IMR-90 (cell line): ENCODE data around the gene FADS1. TPM values are rescaled to one million over a fixed set of nuclear protein-coding genes. Genes with fewer than 3 reads are reported as not detected.

ENCODE experiments used
- ATAC-seq: fragments of 200-7000 bp; cut with Tn5 transposase; 2 replicates; pipeline ENCODE4 v1.9.1; 2020; ENCODE audit warnings: low read depth, mild to moderate bottlenecking, moderate library complexity
- BruUV-seq: library from RNA; stranded (reverse); fragments of 400-500 nt; replicated peaks from 2 replicates; lab custom pipeline; 2021; lab: Mats Ljungman, UMichigan
- CTCF ChIA-PET: fragments of 300-600 bp; formaldehyde crosslinking; extraction: SDS; loops from one replicate; lab custom pipeline; 2021; ENCODE audit warnings: antibody characterized with exemption; lab: Yijun Ruan, JAX
- POLR2A ChIA-PET: fragments of 300-600 bp; sonication (Branson Sonifier 250); formaldehyde crosslinking; loops from one replicate; lab custom pipeline; 2022; ENCODE audit warnings: antibody characterized with exemption; ENCODE audit not compliant: unreplicated experiment; lab: Charles Lee
- DNase-seq: peaks from one replicate; pipeline ENCODE4 v3.0.0; 2013
- H2AFZ ChIP-seq: replicated peaks from 2 replicates; pipeline ENCODE3; 2013; ENCODE audit warnings: low read length, mild to moderate bottlenecking; ENCODE audit not compliant: poor library complexity
- H2AK5ac ChIP-seq: 2 replicates; pipeline ENCODE4 v1.6.1; 2013; ENCODE audit warnings: low read depth, low read length, inconsistent platforms
- H2AK9ac ChIP-seq: replicated peaks from 2 replicates; pipeline ENCODE3; 2013; ENCODE audit warnings: mild to moderate bottlenecking, low read depth, low read length, moderate library complexity; ENCODE audit not compliant: poor library complexity
- H2BK120ac ChIP-seq: 2 replicates; pipeline ENCODE4 v1.6.1; 2013; ENCODE audit warnings: low read depth, low read length, inconsistent platforms
- H2BK15ac ChIP-seq: 3 replicates; pipeline ENCODE4 v1.6.1; 2013; ENCODE audit warnings: low read depth, low read length, inconsistent platforms
- H2BK20ac ChIP-seq: 2 replicates; pipeline ENCODE4 v1.6.1; 2013; ENCODE audit warnings: low read depth, mild to moderate bottlenecking, inconsistent platforms, low read length, moderate library complexity
- H2BK5ac ChIP-seq: 2 replicates; pipeline ENCODE4 v1.6.1; 2013; ENCODE audit warnings: mild to moderate bottlenecking, low read depth, low read length, inconsistent platforms; ENCODE audit not compliant: poor library complexity, severe bottlenecking
- H3K14ac ChIP-seq: replicated peaks from 2 replicates; pipeline ENCODE4 v1.6.1; 2013; ENCODE audit warnings: low read depth, low read length, inconsistent platforms
- H3K18ac ChIP-seq: 2 replicates; pipeline ENCODE4 v1.6.1; 2013; ENCODE audit warnings: low read depth, low read length, control low read depth
- H3K23ac ChIP-seq: 2 replicates; pipeline ENCODE4 v1.6.1; 2013; ENCODE audit warnings: low read depth, low read length, inconsistent platforms
- H3K27ac ChIP-seq: 2 replicates; pipeline ENCODE4 v1.5.1; 2013; ENCODE audit warnings: mild to moderate bottlenecking, control low read depth, low read length; ENCODE audit not compliant: insufficient read depth
- H3K27me3 ChIP-seq: 2 replicates; pipeline ENCODE4 v1.6.1; 2013; ENCODE audit warnings: low read length; ENCODE audit not compliant: control insufficient read depth, insufficient read depth
- H3K36me3 ChIP-seq: 2 replicates; pipeline ENCODE4 v1.6.1; 2013; ENCODE audit warnings: low read length, mixed read lengths; ENCODE audit not compliant: control insufficient read depth, insufficient read depth
- H3K4ac ChIP-seq: 2 replicates; pipeline ENCODE4 v1.6.1; 2013; ENCODE audit warnings: low read depth, low read length, inconsistent platforms
- H3K4me1 ChIP-seq: 2 replicates; pipeline ENCODE4 v1.6.1; 2013; ENCODE audit warnings: low read length, mixed read lengths; ENCODE audit not compliant: control insufficient read depth, insufficient read depth
- H3K4me2 ChIP-seq: 2 replicates; pipeline ENCODE4 v1.6.1; 2013; ENCODE audit warnings: low read depth, mild to moderate bottlenecking, control low read depth, low read length, moderate library complexity
- H3K4me3 ChIP-seq: 2 replicates; pipeline ENCODE4 v1.5.1; 2013; ENCODE audit warnings: low read depth, mild to moderate bottlenecking, control low read depth, low read length, moderate library complexity; ENCODE audit not compliant: insufficient read depth
- H3K56ac ChIP-seq: 2 replicates; pipeline ENCODE4 v1.6.1; 2013; ENCODE audit warnings: low read length, inconsistent platforms; ENCODE audit not compliant: insufficient read depth; ENCODE audit errors: extremely low read depth
- H3K79me1 ChIP-seq, 2 experiments: 2 replicates each; pipeline ENCODE4 v1.6.1; 2013; ENCODE audit warnings: low read length in 2 of 2, inconsistent platforms in 1 of 2, low read depth in 1 of 2
- H3K9ac ChIP-seq: 2 replicates; pipeline ENCODE4 v1.6.1; 2013; ENCODE audit warnings: low read depth, low read length, control low read depth
- H3K9me1 ChIP-seq: 2 replicates; pipeline ENCODE4 v1.6.1; 2013; ENCODE audit warnings: low read length, inconsistent platforms; ENCODE audit not compliant: insufficient read depth
- H3K9me3 ChIP-seq: 2 replicates; pipeline ENCODE4 v1.6.1; 2013; ENCODE audit warnings: low read length; ENCODE audit not compliant: control insufficient read depth, insufficient read depth
- H4K20me1 ChIP-seq: 2 replicates; pipeline ENCODE4 v1.6.1; 2013; ENCODE audit warnings: low read length, inconsistent platforms; ENCODE audit not compliant: insufficient read depth
- H4K5ac ChIP-seq: 2 replicates; pipeline ENCODE4 v1.6.1; 2013; ENCODE audit warnings: mild to moderate bottlenecking, low read depth, low read length, control low read depth
- H4K8ac ChIP-seq, 2 experiments: 2 replicates each; pipeline ENCODE4 v1.6.1; 2013; ENCODE audit warnings: low read depth in 2 of 2, low read length in 2 of 2, control low read depth in 1 of 2, inconsistent platforms in 1 of 2
- H4K91ac ChIP-seq: 2 replicates; pipeline ENCODE4 v1.6.1; 2013; ENCODE audit warnings: low read depth, low read length, inconsistent platforms; ENCODE audit not compliant: insufficient read depth
- BHLHE40 ChIP-seq: fragments of 150-350 bp; IDR thresholded peaks from 2 replicates; pipeline ENCODE4 v1.6.1; 2016; ENCODE audit warnings: mild to moderate bottlenecking, low read depth, low read length
- CEBPB ChIP-seq: IDR thresholded peaks from 2 replicates; pipeline ENCODE4 v1.6.1; 2012; ENCODE audit warnings: low read depth, low read length, improper control_type of control experiment
- CHD1 ChIP-seq: IDR thresholded peaks from 2 replicates; pipeline ENCODE4 v1.6.1; 2012; ENCODE audit warnings: low read depth, low read length, improper control_type of control experiment
- CTCF ChIP-seq: conservative IDR thresholded peaks from 2 replicates; pipeline ENCODE4 v1.5.1; 2012; ENCODE audit warnings: mild to moderate bottlenecking, low read depth, low read length, improper control_type of control experiment
- ELK1 ChIP-seq: fragments of 150-350 bp; IDR thresholded peaks from 2 replicates; pipeline ENCODE4 v1.6.1; 2016; ENCODE audit warnings: low read depth, mild to moderate bottlenecking, low read length, moderate library complexity, borderline replicate concordance
- FOS ChIP-seq: fragments of 150-350 bp; IDR thresholded peaks from 2 replicates; pipeline ENCODE4 v1.6.1; 2016; ENCODE audit warnings: low read depth, low read length
- MAFK ChIP-seq: IDR thresholded peaks from 2 replicates; pipeline ENCODE4 v1.6.1; 2012; ENCODE audit warnings: low read depth, low read length, improper control_type of control experiment
- MAZ ChIP-seq: IDR thresholded peaks from 2 replicates; pipeline ENCODE4 v1.6.1; 2012; ENCODE audit warnings: low read depth, mild to moderate bottlenecking, low read length, improper control_type of control experiment, moderate library complexity, borderline replicate concordance
- MXI1 ChIP-seq: IDR thresholded peaks from 2 replicates; pipeline ENCODE4 v1.6.1; 2012; ENCODE audit warnings: low read depth, mild to moderate bottlenecking, low read length, moderate library complexity, borderline replicate concordance
- NFE2L2 ChIP-seq: fragments of 150-350 bp; IDR thresholded peaks from 2 replicates; pipeline ENCODE4 v1.6.1; 2016; ENCODE audit warnings: low read depth, mild to moderate bottlenecking, low read length
- POLR2A ChIP-seq: IDR thresholded peaks from 2 replicates; pipeline ENCODE4 v1.6.1; 2012; ENCODE audit warnings: mild to moderate bottlenecking, low read depth, low read length
- RAD21 ChIP-seq: IDR thresholded peaks from 2 replicates; pipeline ENCODE4 v1.6.1; 2012; ENCODE audit warnings: low read length, improper control_type of control experiment
- RCOR1 ChIP-seq: IDR thresholded peaks from 2 replicates; pipeline ENCODE4 v1.6.1; 2012; ENCODE audit warnings: mild to moderate bottlenecking, low read length, improper control_type of control experiment; ENCODE audit not compliant: insufficient replicate concordance
- RFX5 ChIP-seq: IDR thresholded peaks from 2 replicates; pipeline ENCODE4 v1.8.0; 2012; ENCODE audit warnings: low read depth, mild to moderate bottlenecking, low read length, moderate library complexity
- SMC3 ChIP-seq: fragments of 150-350 bp; IDR thresholded peaks from 2 replicates; pipeline ENCODE4 v1.6.1; 2016; ENCODE audit warnings: low read depth, mild to moderate bottlenecking, antibody characterized with exemption, low read length, moderate library complexity
- USF2 ChIP-seq: fragments of 150-350 bp; IDR thresholded peaks from 2 replicates; pipeline ENCODE4 v1.6.1; 2017; ENCODE audit warnings: mild to moderate bottlenecking, antibody characterized with exemption, low read length, low read depth
- WGBS, 2 experiments: methylation state at CpG; one replicate each; pipeline versions ENCODE4 v1.1.5 to v1.1.7; 2013; ENCODE audit warnings: missing lambda C conversion rate in 2 of 2; ENCODE audit not compliant: insufficient read length in 1 of 2; ENCODE audit errors: extremely low coverage in 2 of 2; 5-methylcytosine and 5-hydroxymethylcytosine counted together
- dilution Hi-C: fragments of 300-500 bp; cut with HindIII; formaldehyde crosslinking; loops from one replicate; pipeline ENCODE4 v1.14.3; 2018; ENCODE audit warnings: low sequenced_read_pairs; ENCODE audit not compliant: unreplicated experiment
- in situ Hi-C: fragments of 300-500 bp; cut with MboI; formaldehyde crosslinking; loops from 3 replicates; pipeline ENCODE4 v1.14.3; 2019; ENCODE audit warnings: low sequenced_read_pairs, inconsistent platforms, mixed read lengths
- intact Hi-C: fragments of 100-400 bp; cut with micrococcal nuclease; formaldehyde crosslinking; loops from 2 replicates; pipeline ENCODE4 v1.10.0; 2022
- polyA plus RNA-seq, 3 experiments: library from polyadenylated mRNA; depleted of rRNA; stranded (reverse); fragments of >200 nt; gene quantifications; 2 replicates each; pipeline ENCODE4 v1.2.3, GENCODE V29; 2012; ENCODE audit warnings: low replicate concordance in 1 of 3
- total RNA-seq: library from RNA; depleted of rRNA; stranded (reverse); fragments of >200 nt; gene quantifications from 2 replicates; pipeline ENCODE4 v1.2.3, GENCODE V29; 2012

FADS1 gene
- total and polyA plus RNA-seq, 2 of the 4 experiments (the other 2 are of a cell fraction), result 16.3 to 18.4 TPM

- no peak overlapping the region for H4K8ac ChIP-seq
- H2BK20ac ChIP-seq, result no peak overlapping the region
- no TSS peak for BruUV-seq
- no peak overlapping the region for H3K14ac ChIP-seq
- H2BK120ac ChIP-seq, result no peak overlapping the region
- H4K20me1 ChIP-seq, result peaks cover 6% of the 10 kb centered on the region
- H3K18ac ChIP-seq, result no peak overlapping the region
- no peak overlapping the region for H3K4me2 ChIP-seq
- intact Hi-C loops (no loop called here), in situ Hi-C loops (loop anchor here (5.0 to 10.0 kb wide), 2 partner anchors 153 to 305 kb away; partner anchors contain the start of gene BEST1), dilution Hi-C loops (no loop called here)
- H3K4ac ChIP-seq, result no peak overlapping the region
- H3K36me3 ChIP-seq, result peaks cover 22% of the 10 kb centered on the region
- H3K9me1 ChIP-seq, result peaks cover 9% of the 10 kb centered on the region
- H4K91ac ChIP-seq, result no peak overlapping the region
- H3K56ac ChIP-seq, result no peak overlapping the region
- no peak for ATAC-seq
- H3K23ac ChIP-seq, result no peak overlapping the region
- no peak overlapping the region for H2AFZ ChIP-seq
- TF ChIP-seq CTCF (no peak), RCOR1 (no peak), FOS (no peak), POLR2A (no peak), BHLHE40 (no peak), ELK1 (no peak), RAD21 (no peak), NFE2L2 (no peak), USF2 (no peak), MXI1 (no peak), MAFK (no peak), CEBPB (no peak), RFX5 (no peak), MAZ (no peak), SMC3 (no peak), CHD1 (no peak)
- peaks cover 21 to 56% of the 10 kb centered on the region in 2 experiments for H3K79me1 ChIP-seq
- H3K9me3 ChIP-seq, result no peaks in the 10 kb centered on the region
- H3K4me1 ChIP-seq, result peaks cover 3% of the 10 kb centered on the region
- no peak overlapping the region for H4K5ac ChIP-seq
- no peaks in the 10 kb centered on the region for H3K27me3 ChIP-seq
- peak overlapping the region; percentile 16 for H2AK9ac ChIP-seq
- H2AK5ac ChIP-seq, result no peak overlapping the region
- H3K4me3 ChIP-seq, result no peak overlapping the region
- CTCF ChIA-PET, result interaction anchor here (1.2 kb wide), 1 partner anchor 15 kb away, joined by 3 read pairs; no protein-coding TSS in a partner anchor
- H2BK15ac ChIP-seq, result no peak overlapping the region
- no peak overlapping the region for H3K27ac ChIP-seq
- WGBS, 2 experiments, result 100% methylated on average over 1 of the region's 2 CpGs; no CpG with 5 or more reads in 1 of the 2 experiments
- DNase-seq, result no peak
- POLR2A ChIA-PET, result interaction anchor here (0.5 kb wide), 1 partner anchor 35 kb away, joined by 3 read pairs; no protein-coding TSS in a partner anchor
- H3K9ac ChIP-seq, result no peak overlapping the region
- H2BK5ac ChIP-seq, result no peak overlapping the region
Observed at GRCh38 chr11:61799665-61800284, 17.0 kb downstream of the FADS1 start.
